GM13977 (cell line): Measurements from ENCODE around the gene AMPH.
"Not testable (repeated sequence)": the region's sequence is repeated elsewhere in the genome, so short reads cannot be mapped to it uniquely, and the experiment has no call there.

Experiments used
- DNase-seq: peaks from one replicate; pipeline ENCODE4 v3.0.0; 2012; ENCODE audit warnings: low spot score
- CTCF ChIP-seq: IDR thresholded peaks from 2 replicates; pipeline ENCODE4 v1.5.1; 2012; ENCODE audit warnings: mild to moderate bottlenecking, control low read depth; ENCODE audit not compliant: insufficient read depth; ENCODE audit errors: extremely low read depth, missing control alignments
- in situ Hi-C: fragments of 300-500 bp; cut with MboI; formaldehyde crosslinking; loops from one replicate; pipeline ENCODE4 v1.12.0; 2022; ENCODE audit warnings: low sequenced_read_pairs, low pct_unique_long_range_greater_than_20kb, mixed read lengths, inconsistent platforms; ENCODE audit not compliant: unreplicated experiment

Gene AMPH

GRCh38 chr7:38345299-38346172 lies 285.6 kb downstream of the AMPH start:
- peak; percentile 69 for TF ChIP-seq CTCF
- DNase-seq, in situ Hi-C loops: not testable (repeated sequence)

- in situ Hi-C loops, DNase-seq: not testable (repeated sequence)
These were observed 286.4 kb downstream of the AMPH start for GRCh38 chr7:38344741-38345140.

GRCh38 chr7:38342135-38342534 lies 289.0 kb downstream of the AMPH start:
- in situ Hi-C loops, result not testable (repeated sequence)

GRCh38 chr7:38341172-38341705 lies 289.9 kb downstream of the AMPH start:
- peak; percentile 20 for TF ChIP-seq CTCF
- in situ Hi-C loops, DNase-seq: not testable (repeated sequence)

More at GRCh38 chr7:38342135-38342534, 289.0 kb downstream of the AMPH start:
- not testable (repeated sequence) for DNase-seq

GRCh38 chr7:38339953-38340819 lies 291.0 kb downstream of the AMPH start:
- in situ Hi-C loops, result no loop called here
- no peak for DNase-seq
- TF ChIP-seq CTCF, result no peak

GRCh38 chr7:38336148-38336515 lies 295.0 kb downstream of the AMPH start:
- DNase-seq, in situ Hi-C loops: not testable (repeated sequence)

GRCh38 chr7:38335492-38336147 lies 295.6 kb downstream of the AMPH start:
- peak; percentile 72 for DNase-seq
- peak; percentile 100 for TF ChIP-seq CTCF
- in situ Hi-C loops, result no loop called here

- no peak for DNase-seq
- in situ Hi-C loops, result no loop called here
- no peak for TF ChIP-seq CTCF
These were observed 296.1 kb downstream of the AMPH start for GRCh38 chr7:38335128-38335491.
